GM19023 (cell line): ENCODE measurements around the gene EVX2.

Experiments used
- ATAC-seq: cut with Tn5 transposase; IDR thresholded peaks from one replicate; pipeline ENCODE4 v1.9.1; 2021; ENCODE audit warnings: mild to moderate bottlenecking, moderate library complexity; ENCODE audit not compliant: unreplicated experiment

Gene EVX2

GRCh38 chr2:176096243-176096985, 12.7 kb upstream of the EVX2 start:
- no peak for ATAC-seq

DNA sequence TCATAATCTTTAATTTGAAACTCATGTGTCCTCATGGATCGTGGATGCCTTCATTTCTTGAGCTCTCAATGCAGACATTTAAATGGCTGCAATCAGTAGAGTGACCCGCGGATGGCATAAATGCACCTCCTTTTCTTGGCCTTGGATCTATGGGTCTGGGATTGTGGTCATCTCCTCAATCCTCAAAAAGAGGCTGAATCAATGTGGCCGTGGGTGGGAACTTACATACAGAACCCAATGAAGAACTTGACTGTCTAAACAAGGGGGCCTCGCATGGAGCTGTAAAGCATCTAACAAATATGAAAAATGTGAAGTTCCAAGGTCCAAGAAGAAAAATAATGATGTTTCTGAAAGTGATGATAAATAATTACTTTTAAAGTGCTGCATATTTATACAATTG, 11.7 kb upstream of the EVX2 start:
- ATAC-seq, result no peak

- ATAC-seq, result no peak
Measured at GRCh38 chr2:176094349-176094748, 10.6 kb upstream of the EVX2 start.

DNA sequence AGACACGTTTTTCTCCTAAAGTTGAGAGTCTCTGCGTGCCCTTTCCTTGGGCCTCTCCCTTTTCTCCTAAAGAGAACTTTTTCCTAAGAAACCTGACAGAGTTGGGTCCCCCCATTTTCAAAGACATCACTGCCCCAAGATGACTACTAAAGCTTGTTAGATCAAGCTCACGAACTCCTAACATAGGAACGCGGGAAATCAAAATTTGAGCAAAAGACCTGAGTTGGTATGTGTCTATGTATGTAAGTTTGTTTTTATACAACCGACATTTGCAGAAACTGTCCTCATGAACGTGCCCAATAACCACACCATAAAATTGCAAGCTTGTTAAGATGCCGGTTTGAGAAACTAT, 10.1 kb upstream of the EVX2 start:
- no peak for ATAC-seq

- ATAC-seq, result no peak
Measured at GRCh38 chr2:176093145-176093897, 9.6 kb upstream of the EVX2 start.

- no peak for ATAC-seq
Measured at GRCh38 chr2:176092270-176093144, 8.7 kb upstream of the EVX2 start, which contains the start of gene HOXD13. HOXD13 (plus strand) TSS chr2:176092721; CDS start chr2:176092891, 170 bp downstream.

GRCh38 chr2:176091329-176092258, 7.8 kb upstream of the EVX2 start:
- ATAC-seq, result no peak

- no peak for ATAC-seq
Measured at GRCh38 chr2:176090862-176091261, 7.1 kb upstream of the EVX2 start.

GRCh38 chr2:176089843-176090395, 6.2 kb upstream of the EVX2 start:
- ATAC-seq, result no peak

DNA sequence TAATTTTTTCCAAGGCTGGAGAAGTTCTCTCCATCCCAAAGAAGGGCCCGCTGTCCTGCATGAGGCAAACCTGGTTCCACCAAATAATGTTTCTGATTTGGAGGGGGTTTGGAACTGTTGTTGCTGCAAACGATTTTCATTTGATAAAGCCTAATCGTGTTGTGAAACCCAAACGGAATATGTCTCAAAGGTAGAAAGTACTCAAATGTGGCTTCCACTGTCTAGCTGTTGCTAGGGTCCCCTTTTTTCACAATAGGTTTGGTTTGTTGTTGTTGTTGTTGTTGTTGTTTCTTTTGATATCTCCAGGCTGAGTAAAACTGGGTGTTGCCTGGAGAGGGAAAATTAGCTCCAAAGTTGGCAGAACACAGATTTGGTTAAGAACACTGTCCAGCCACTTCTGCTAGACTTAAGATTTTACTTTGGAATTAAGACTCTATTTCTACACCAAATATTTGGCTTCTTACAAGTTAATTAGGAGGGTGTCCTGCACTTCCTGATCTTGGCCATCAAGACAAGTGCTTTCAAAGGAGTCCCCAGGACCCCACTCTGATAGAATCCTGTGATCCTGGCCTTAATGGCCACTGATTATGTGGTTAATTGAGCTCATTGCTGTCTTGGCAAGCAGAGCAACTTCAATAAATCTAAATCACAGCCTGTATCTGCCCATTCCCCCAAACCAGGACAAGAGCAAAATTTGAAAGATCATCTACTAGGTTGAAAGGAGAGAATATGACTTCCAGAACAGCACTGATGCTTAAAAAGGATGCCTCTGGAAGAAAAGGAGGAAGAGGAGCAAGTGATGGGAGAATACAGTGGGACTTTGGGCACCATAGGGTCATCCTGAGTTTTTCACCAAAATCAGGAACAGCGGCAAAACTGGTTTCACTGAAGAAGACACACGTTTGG, 5.4 kb upstream of the EVX2 start:
- ATAC-seq, result no peak

DNA sequence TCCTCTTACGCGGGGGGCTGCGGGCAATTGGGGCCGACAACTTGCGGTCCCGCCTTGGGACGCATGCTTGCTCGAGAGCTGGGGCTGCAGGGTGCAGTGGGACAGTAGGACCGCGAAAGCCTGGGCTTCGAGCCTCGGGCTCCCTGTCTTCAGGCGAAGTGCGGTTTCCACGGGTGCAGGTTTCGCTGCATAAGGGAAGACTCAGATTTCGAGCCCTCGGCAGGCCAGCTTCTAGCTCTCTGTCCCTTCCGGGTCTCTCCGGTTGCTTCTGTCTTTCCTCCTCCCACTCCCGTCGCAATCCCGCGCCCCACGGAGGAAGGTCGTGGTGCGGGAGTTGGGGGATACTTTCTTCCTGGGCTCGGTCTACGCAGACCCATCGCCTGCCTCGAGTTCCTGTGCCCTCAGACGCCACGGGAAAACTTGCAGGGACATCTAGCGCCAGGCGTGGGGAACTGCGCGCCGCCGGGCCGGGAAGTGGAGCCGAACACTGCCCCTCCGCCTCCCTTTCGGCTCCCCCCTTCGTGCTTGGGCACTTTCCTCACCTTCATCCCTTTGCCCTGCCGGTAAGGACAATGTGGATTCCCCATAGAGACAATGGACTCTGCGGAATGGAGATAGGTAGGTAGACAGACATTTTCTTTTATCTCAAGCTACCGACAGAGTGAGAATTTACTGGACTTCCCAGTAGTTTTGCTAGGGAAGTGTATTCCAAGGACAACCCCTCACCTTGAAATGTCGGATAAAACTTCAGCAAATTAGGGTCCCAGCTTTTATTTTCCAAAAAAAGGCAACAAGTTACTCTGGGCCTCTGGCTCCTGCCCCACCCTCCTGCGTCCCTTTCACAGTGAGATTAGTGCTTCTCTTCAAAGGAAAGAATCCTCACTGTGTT, 4.5 kb upstream of the EVX2 start:
- peak; percentile 76 for ATAC-seq

- no peak for ATAC-seq
Measured at GRCh38 chr2:176087330-176088047, 3.7 kb upstream of the EVX2 start.

DNA sequence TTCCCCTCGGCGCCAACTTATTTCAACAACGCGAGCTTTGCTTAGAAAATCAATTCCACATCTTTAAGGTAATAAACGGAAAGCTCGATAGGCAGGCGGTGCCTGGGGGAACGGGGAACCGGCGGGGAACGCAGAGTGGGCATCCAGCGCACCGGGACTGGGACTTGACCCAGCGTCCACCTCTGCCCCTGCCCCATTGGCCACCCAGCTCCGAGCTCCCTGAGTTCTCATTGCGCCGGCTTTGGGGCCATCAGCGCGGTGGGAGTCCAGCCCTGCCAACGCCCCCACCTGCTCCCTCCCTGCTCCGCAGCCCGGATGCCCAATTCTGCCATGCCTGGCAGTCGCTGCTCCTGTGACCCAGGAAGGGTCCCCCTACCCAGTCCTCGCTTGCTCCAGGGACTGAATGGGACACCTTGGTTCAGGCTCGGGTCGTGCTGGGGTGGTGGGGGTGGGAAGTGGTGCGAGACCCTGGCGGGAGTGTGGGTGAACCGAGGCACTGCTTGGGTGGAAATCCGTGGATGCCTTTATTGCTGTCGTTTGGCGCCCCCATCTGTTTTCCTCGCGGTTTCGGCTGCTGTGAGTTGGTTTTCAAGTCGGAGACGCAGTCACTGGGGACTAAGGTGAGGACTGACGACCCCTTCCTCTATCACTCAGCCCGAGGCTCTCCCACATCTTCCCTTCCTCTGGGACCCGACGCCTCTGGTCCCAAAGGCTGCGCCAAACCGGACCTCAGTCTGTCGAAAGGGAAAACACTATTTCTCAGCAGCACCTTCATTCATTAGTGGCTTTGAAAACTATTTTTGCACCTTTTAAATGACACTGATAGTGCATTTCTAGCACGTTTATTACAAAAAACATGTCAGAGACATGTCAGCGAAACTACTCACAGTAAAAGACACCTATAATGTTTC, 2.4 kb upstream of the EVX2 start:
- no peak for ATAC-seq

DNA sequence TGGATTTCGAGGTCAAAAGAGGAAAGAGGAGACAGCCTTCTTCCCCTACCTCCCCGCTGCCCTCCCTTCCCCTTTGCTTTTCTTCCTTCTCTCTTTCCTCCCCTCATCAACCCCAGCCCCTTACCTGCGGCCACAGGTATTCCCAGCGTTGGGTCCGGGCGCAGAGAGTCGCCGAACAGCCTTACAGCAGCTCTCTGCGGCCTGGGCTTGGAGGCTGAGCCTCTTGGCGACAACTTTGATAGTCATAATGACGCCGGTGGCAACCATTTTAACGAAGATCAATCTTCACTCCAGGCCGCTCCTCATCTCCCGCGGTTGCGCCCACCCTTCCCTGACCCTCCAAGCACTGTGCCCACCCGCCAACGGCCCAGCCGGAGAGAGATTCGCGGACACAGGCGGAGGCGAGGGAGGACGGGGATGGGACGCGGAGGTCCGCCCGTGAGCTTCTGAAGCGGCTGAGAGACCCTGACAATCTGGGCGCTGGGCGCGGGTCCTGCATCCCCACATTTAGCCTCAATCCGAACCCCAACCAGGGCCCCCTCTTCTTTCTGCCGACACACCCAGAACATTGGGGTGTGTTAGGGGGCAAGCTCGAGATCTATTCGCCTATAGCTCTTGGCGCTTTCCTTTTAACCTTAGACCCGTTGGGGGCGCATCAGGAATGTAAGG, 1.5 kb upstream of the EVX2 start:
- ATAC-seq, result no peak

DNA sequence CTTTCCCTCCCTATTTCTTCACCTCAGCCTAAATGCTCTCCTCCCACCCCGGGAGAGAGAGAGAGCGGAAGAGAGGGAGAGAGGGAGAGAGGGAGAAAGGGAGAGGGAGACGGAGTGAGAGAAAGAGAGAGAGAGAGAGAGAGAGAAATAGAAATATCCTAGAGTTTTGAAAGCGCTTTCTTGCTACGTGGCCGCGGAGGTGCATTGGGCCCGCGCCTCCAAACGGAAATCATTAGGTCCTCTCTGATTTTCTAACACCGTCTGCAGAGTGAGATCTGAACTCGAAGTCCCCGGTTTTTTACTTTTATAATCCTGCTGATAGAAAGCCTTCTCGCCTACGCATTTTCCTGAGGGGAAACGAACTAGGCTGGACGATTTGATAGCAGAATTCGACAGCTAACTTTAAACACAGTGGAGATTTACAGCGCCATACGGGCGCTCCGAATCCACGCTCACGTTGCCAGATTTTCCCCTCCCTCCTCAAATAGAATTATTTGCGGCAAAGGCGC, 903 bp upstream of the EVX2 start:
- no peak for ATAC-seq
